Measurements from ENCODE around the gene IGFBP3. TPM values are rescaled to one million over a fixed set of nuclear protein-coding genes. Genes with fewer than 3 reads are reported as not detected.

The IGFBP3 gene
- total and polyA plus RNA-seq, 2 of the 13 experiments (the other 11 are each of a cell fraction or from before 2014, with no cell fraction given), result 57.5 TPM; not detected in 1

DNA sequence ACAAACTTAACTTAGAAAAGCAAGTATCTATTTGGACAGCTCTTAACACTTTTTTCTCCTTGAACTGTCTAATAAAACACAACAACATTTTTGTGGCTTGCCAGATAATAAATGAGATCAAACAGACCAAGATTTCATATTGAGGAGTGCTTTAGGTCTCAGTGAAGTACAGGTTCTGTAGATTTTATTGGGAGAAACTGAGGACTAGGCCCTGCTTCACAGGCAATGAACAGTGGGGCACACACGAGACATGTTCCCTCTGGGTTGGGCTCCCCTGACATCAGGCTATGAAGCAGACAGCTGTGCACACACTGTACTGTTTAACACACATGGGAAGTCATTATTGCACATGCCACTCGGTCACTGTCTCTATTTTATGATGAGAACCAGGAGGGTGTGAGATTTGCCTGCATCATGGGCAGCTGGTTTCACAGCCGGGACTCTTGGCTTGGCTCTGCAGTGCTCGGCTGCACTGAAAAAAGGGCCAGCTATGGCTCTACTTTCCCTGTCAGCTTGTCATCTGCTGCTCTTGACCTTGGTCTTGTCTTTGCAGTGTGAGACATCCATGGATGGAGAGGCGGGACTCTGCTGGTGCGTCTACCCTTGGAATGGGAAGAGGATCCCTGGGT is 28.6 kb downstream of the IGFBP3 start (continued):
- TF ChIP-seq ISL2 (CRISPR knock-in tag; IDR thresholded peaks at IDR 0.05), result no peak
- TF ChIP-seq, protein P1, sequence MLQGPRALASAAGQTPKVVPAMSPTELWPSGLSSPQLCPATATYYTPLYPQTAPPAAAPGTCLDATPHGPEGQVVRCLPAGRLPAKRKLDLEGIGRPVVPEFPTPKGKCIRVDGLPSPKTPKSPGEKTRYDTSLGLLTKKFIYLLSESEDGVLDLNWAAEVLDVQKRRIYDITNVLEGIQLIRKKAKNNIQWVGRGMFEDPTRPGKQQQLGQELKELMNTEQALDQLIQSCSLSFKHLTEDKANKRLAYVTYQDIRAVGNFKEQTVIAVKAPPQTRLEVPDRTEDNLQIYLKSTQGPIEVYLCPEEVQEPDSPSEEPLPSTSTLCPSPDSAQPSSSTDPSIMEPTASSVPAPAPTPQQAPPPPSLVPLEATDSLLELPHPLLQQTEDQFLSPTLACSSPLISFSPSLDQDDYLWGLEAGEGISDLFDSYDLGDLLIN (CRISPR knock-in tag; IDR thresholded peaks at IDR 0.05; ENCODE audit: borderline replicate concordance), result peak; percentile 86; the same call in 1 of the 2 replicates
- no peak for TF ChIP-seq SMC3 (IDR thresholded peaks at IDR 0.05; ENCODE audit: low read length)
- TF ChIP-seq ZNF331 (CRISPR knock-in tag; IDR thresholded peaks at IDR 0.05), result 0 out of 2 replicates have a peak, but pooled peaks have one; percentile 53
- no peak for TF ChIP-seq SIN3A (IDR thresholded peaks at IDR 0.05; ENCODE audit: borderline replicate concordance, low read depth, low read length)
- TF ChIP-seq, protein P2, sequence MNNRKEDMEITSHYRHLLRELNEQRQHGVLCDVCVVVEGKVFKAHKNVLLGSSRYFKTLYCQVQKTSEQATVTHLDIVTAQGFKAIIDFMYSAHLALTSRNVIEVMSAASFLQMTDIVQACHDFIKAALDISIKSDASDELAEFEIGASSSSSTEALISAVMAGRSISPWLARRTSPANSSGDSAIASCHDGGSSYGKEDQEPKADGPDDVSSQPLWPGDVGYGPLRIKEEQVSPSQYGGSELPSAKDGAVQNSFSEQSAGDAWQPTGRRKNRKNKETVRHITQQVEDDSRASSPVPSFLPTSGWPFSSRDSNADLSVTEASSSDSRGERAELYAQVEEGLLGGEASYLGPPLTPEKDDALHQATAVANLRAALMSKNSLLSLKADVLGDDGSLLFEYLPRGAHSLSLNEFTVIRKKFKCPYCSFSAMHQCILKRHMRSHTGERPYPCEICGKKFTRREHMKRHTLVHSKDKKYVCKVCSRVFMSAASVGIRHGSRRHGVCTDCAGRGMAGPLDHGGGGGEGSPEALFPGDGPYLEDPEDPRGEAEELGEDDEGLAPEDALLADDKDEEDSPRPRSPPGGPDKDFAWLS (CRISPR knock-in tag; IDR thresholded peaks at IDR 0.05; ENCODE audit: borderline replicate concordance), result no peak
- TF ChIP-seq ZNF263 (CRISPR knock-in tag; IDR thresholded peaks at IDR 0.05), result 0 out of 2 replicates have a peak, but pooled peaks have one; percentile 40
- TF ChIP-seq GATA4 (IDR thresholded peaks at IDR 0.05; ENCODE audit: borderline replicate concordance, low read depth), result no peak; the same call in 1 of the 2 replicates
- peak; percentile 86; the same call in 1 of the 2 replicates for TF ChIP-seq AKAP8 (CRISPR knock-in tag; IDR thresholded peaks at IDR 0.05)
- TF ChIP-seq, protein P3, sequence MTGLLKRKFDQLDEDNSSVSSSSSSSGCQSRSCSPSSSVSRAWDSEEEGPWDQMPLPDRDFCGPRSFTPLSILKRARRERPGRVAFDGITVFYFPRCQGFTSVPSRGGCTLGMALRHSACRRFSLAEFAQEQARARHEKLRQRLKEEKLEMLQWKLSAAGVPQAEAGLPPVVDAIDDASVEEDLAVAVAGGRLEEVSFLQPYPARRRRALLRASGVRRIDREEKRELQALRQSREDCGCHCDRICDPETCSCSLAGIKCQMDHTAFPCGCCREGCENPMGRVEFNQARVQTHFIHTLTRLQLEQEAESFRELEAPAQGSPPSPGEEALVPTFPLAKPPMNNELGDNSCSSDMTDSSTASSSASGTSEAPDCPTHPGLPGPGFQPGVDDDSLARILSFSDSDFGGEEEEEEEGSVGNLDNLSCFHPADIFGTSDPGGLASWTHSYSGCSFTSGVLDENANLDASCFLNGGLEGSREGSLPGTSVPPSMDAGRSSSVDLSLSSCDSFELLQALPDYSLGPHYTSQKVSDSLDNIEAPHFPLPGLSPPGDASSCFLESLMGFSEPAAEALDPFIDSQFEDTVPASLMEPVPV (CRISPR knock-in tag; IDR thresholded peaks at IDR 0.05), result no peak
- TF ChIP-seq FOSL2 (CRISPR knock-in tag; IDR thresholded peaks at IDR 0.05), result peak; percentile 63
- 0 out of 2 replicates have a peak, but pooled peaks have one; percentile 10 for TF ChIP-seq JUNB (CRISPR knock-in tag; IDR thresholded peaks at IDR 0.05; ENCODE audit: borderline replicate concordance)
- TF ChIP-seq MBNL3 (CRISPR knock-in tag; conservative IDR thresholded peaks at IDR 0.05), result no peak
- TF ChIP-seq MTA1 (CRISPR knock-in tag; IDR thresholded peaks at IDR 0.05; ENCODE audit: borderline replicate concordance), result no peak
- no peak for TF ChIP-seq KMT2A (CRISPR knock-in tag; IDR thresholded peaks at IDR 0.05)
- TF ChIP-seq, protein P4, sequence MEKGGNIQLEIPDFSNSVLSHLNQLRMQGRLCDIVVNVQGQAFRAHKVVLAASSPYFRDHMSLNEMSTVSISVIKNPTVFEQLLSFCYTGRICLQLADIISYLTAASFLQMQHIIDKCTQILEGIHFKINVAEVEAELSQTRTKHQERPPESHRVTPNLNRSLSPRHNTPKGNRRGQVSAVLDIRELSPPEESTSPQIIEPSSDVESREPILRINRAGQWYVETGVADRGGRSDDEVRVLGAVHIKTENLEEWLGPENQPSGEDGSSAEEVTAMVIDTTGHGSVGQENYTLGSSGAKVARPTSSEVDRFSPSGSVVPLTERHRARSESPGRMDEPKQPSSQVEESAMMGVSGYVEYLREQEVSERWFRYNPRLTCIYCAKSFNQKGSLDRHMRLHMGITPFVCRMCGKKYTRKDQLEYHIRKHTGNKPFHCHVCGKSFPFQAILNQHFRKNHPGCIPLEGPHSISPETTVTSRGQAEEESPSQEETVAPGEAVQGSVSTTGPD (CRISPR knock-in tag; IDR thresholded peaks at IDR 0.05), result no peak
- no peak for TF ChIP-seq CREB1 (IDR thresholded peaks at IDR 0.05)
- TF ChIP-seq CREB1 (CRISPR knock-in tag; IDR thresholded peaks at IDR 0.05), result no peak
- no peak; the same call in 1 of the 2 replicates for TF ChIP-seq ZNF615 (CRISPR knock-in tag; IDR thresholded peaks at IDR 0.05; ENCODE audit: borderline replicate concordance)
- TF ChIP-seq, protein P5, sequence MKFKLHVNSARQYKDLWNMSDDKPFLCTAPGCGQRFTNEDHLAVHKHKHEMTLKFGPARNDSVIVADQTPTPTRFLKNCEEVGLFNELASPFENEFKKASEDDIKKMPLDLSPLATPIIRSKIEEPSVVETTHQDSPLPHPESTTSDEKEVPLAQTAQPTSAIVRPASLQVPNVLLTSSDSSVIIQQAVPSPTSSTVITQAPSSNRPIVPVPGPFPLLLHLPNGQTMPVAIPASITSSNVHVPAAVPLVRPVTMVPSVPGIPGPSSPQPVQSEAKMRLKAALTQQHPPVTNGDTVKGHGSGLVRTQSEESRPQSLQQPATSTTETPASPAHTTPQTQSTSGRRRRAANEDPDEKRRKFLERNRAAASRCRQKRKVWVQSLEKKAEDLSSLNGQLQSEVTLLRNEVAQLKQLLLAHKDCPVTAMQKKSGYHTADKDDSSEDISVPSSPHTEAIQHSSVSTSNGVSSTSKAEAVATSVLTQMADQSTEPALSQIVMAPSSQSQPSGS (CRISPR knock-in tag; IDR thresholded peaks at IDR 0.05), result no peak
- TF ChIP-seq ZNF713 (CRISPR knock-in tag; IDR thresholded peaks at IDR 0.05), result no peak
- TF ChIP-seq NFYC (CRISPR knock-in tag; IDR thresholded peaks at IDR 0.05), result no peak

All from HepG2 (cell line).